Transverse colon (tissue), 3 donors: ENCODE data around the gene EHMT1.
"Not testable (repeated sequence)": the region's sequence is repeated elsewhere in the genome, so short reads cannot be mapped to it uniquely, and the experiment has no call there.

Experiments
- POLR2A ChIP-seq: fragments of 450-650 bp; IDR thresholded peaks from one replicate; pipeline ENCODE4 v1.6.1; 2016; ENCODE audit warnings: antibody characterized with exemption, mild to moderate bottlenecking, moderate library complexity
- POLR2AphosphoS5 ChIP-seq, 3 donors: sonication (generic); formaldehyde crosslinking; IDR thresholded peaks; one replicate each; pipeline ENCODE4 v1.6.1; 2016; ENCODE audit warnings: antibody characterized with exemption in 3 of 3

DNA sequence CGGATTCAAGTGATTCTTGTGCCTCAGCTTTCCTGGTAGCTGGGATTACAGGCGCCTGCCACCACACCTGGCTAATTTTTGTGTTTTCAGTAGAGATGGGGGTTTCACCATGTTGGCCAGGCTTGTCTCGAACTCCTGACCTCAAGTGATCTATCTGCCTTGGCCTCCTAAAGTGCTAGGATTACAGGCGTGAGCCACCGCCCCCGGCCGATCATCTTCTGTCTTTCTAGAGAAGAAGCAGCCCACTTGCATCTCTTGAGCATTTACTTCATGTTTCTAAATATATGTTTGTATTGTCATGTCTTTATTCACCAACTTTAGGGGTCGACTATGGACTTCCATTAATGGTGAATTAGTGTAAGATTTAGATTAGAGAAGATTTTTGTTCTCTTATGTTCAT, 3.4 kb downstream of the EHMT1 start:
- TF ChIP-seq POLR2AphosphoS5 (IDR thresholded peaks at IDR 0.05); POLR2A: not testable (repeated sequence)
